ENCODE results near the gene CEBPZ. TPM values are rescaled to one million over a fixed set of nuclear protein-coding genes. Genes with fewer than 3 reads are reported as not detected.

CEBPZ gene
- total RNA-seq, 2 donors from 2014 or later = 43.6 to 53.2 TPM

GRCh38 chr2:37156071-37156856 is 75.1 kb downstream of the CEBPZ start:
- DNase-seq = peak; percentile 55
- no peaks in the 10 kb centered on the region for H3K36me3 ChIP-seq
- no peaks in the 10 kb centered on the region for H3K27me3 ChIP-seq
- intact Hi-C loops (cut with DNase I) = no loop called here
- H3K9ac ChIP-seq (ENCODE audit: low read depth in 2 of 2, low read length in 2 of 2) = peak overlapping the region; percentile 84 to 89
- H3K4me1 ChIP-seq = peaks cover 6% of the 10 kb centered on the region
- peak overlapping the region; percentile 89 for H3K27ac ChIP-seq
- TF ChIP-seq, protein P1, sequence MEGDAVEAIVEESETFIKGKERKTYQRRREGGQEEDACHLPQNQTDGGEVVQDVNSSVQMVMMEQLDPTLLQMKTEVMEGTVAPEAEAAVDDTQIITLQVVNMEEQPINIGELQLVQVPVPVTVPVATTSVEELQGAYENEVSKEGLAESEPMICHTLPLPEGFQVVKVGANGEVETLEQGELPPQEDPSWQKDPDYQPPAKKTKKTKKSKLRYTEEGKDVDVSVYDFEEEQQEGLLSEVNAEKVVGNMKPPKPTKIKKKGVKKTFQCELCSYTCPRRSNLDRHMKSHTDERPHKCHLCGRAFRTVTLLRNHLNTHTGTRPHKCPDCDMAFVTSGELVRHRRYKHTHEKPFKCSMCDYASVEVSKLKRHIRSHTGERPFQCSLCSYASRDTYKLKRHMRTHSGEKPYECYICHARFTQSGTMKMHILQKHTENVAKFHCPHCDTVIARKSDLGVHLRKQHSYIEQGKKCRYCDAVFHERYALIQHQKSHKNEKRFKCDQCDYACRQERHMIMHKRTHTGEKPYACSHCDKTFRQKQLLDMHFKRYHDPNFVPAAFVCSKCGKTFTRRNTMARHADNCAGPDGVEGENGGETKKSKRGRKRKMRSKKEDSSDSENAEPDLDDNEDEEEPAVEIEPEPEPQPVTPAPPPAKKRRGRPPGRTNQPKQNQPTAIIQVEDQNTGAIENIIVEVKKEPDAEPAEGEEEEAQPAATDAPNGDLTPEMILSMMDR (IDR thresholded peaks at IDR 0.05) = no peak
- no peaks in the 10 kb centered on the region for H3K9me3 ChIP-seq
- H3K4me3 ChIP-seq = peak overlapping the region; percentile 83

DNA sequence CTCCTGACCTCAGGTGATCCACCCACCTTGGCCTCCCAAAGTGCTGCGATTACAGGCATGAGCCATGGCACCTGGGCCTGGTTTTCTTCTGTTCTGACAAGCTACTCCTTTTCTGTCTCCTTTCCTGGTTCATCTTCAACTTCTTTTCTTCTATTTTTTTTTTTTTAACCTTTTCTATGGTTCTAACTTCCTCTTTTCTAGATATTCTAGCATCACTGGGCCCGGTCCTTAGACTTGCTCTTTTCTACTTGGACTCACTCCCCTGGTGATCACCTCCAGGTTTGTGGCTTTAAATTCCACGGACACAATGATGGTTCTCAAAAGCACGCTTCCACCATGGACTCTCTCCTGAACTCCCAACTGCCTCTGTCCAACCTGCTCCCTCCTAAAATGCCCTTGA is 76.6 kb downstream of the CEBPZ start:
- Histone ChIP-seq H3K4me1 (peaks cover 6% of the 10 kb centered on the region), H3K9me3 (no peaks in the 10 kb centered on the region)
- intact Hi-C loops (cut with DNase I) = no loop called here

GRCh38 chr2:37153224-37153623 is 78.2 kb downstream of the CEBPZ start:
- H3K27me3 ChIP-seq = no peaks in the 10 kb centered on the region
- H3K9ac ChIP-seq (ENCODE audit: low read depth in 2 of 2, low read length in 2 of 2) = no peak overlapping the region
- H3K4me3 ChIP-seq = no peak overlapping the region
- no peak overlapping the region for H3K27ac ChIP-seq
- DNase-seq = no peak
- intact Hi-C loops (cut with DNase I) = no loop called here
- H3K36me3 ChIP-seq = no peaks in the 10 kb centered on the region
- no peaks in the 10 kb centered on the region for H3K9me3 ChIP-seq
- TF ChIP-seq, protein P1 (IDR thresholded peaks at IDR 0.05) = no peak
- peaks cover 10% of the 10 kb centered on the region for H3K4me1 ChIP-seq

More for the DNA sequence above, 76.6 kb downstream of the CEBPZ start:
- H3K36me3 ChIP-seq = no peaks in the 10 kb centered on the region
- no peak overlapping the region for H3K9ac ChIP-seq (ENCODE audit: low read depth in 2 of 2, low read length in 2 of 2)
- H3K27me3 ChIP-seq = no peaks in the 10 kb centered on the region
- H3K4me3 ChIP-seq = no peak overlapping the region
- no peak overlapping the region for H3K27ac ChIP-seq
- TF ChIP-seq, protein P1 (IDR thresholded peaks at IDR 0.05) = no peak
- no peak for DNase-seq

Other genes starting within 250 kb of the CEBPZ start
- gene HEATR5B, start 147.2 kb downstream of the CEBPZ start, total RNA-seq = 10 to 100 TPM; 17.9 to 22.1 TPM
- gene GPATCH11, start 147.1 kb downstream of the CEBPZ start, total RNA-seq = 1 to 10 TPM; 7.1 to 7.3 TPM
- 10 to 100 TPM; 35.4 to 37.3 TPM for gene EIF2AK2, start 74.6 kb downstream of the CEBPZ start, total RNA-seq
- not detected for gene SULT6B1, start 42.9 kb downstream of the CEBPZ start, total RNA-seq
- gene CEBPZOS, start 35.1 kb downstream of the CEBPZ start, total RNA-seq = 10 to 100 TPM; 43.1 to 49.4 TPM
- gene NDUFAF7, start 62 bp upstream of the CEBPZ start, total RNA-seq = 10 to 100 TPM; 12.1 to 13.8 TPM
- gene PRKD3, start 93.2 kb upstream of the CEBPZ start, total RNA-seq = 10 to 100 TPM; 21.1 to 28.7 TPM
- gene QPCT, start 113.0 kb upstream of the CEBPZ start, total RNA-seq = 10 to 100 TPM in 1 of 2 donors, 1 to 10 TPM in 1; 5.3 to 10.7 TPM